ENCODE measurements around the gene PRR7.

DNA sequence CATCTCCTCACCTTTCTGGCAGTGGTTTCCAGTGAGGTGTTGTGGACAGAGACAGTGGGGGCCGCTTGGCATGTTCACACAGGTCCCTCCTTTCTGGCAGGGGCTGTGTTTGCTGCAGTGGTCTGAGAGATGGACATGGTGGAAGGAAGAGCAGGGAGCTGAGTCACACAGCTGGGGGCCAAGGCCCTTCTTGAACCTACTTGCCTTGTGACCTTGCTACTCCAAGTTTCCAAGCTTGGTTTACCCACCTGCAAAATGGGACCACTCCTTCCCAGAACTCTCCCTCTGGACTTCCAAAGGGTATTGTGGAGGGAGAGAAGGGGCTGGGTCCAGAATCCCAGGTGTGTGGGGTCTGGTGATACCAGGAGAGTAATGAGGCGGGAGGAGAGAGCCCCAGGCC is 41.3 kb upstream of the PRR7 start:
- no peak for TF ChIP-seq CTCF (conservative IDR thresholded peaks at IDR 0.05; ENCODE audit: low read depth in 2 of 2)
- TF ChIP-seq STAT1 (IDR thresholded peaks at IDR 0.05; ENCODE audit: unreplicated experiment): no peak
- TF ChIP-seq JUNB (IDR thresholded peaks at IDR 0.05; ENCODE audit: unreplicated experiment): no peak
- TF ChIP-seq EZH2 (IDR thresholded peaks at IDR 0.05; ENCODE audit: low read depth, unreplicated experiment): no peak
- TF ChIP-seq POLR2AphosphoS5 (IDR thresholded peaks at IDR 0.05; ENCODE audit: low read depth): no peak
- TF ChIP-seq REST (IDR thresholded peaks at IDR 0.05; ENCODE audit: unreplicated experiment): no peak
- no peak for TF ChIP-seq CREB1 (CRISPR knock-in tag; IDR thresholded peaks at IDR 0.05; ENCODE audit: low read depth)
- TF ChIP-seq ZNF114 (CRISPR knock-in tag; IDR thresholded peaks at IDR 0.05): no peak
- no peak for TF ChIP-seq EZH2phosphoT487 (IDR thresholded peaks at IDR 0.05; ENCODE audit: unreplicated experiment)
- no peak for TF ChIP-seq NANOG (IDR thresholded peaks at IDR 0.05; ENCODE audit: borderline replicate concordance)
- TF ChIP-seq ZNF331 (CRISPR knock-in tag; IDR thresholded peaks at IDR 0.05; ENCODE audit: low read depth): no peak
- TF ChIP-seq, protein P1, sequence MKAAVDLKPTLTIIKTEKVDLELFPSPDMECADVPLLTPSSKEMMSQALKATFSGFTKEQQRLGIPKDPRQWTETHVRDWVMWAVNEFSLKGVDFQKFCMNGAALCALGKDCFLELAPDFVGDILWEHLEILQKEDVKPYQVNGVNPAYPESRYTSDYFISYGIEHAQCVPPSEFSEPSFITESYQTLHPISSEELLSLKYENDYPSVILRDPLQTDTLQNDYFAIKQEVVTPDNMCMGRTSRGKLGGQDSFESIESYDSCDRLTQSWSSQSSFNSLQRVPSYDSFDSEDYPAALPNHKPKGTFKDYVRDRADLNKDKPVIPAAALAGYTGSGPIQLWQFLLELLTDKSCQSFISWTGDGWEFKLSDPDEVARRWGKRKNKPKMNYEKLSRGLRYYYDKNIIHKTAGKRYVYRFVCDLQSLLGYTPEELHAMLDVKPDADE (IDR thresholded peaks at IDR 0.05): no peak
- TF ChIP-seq, protein P2, sequence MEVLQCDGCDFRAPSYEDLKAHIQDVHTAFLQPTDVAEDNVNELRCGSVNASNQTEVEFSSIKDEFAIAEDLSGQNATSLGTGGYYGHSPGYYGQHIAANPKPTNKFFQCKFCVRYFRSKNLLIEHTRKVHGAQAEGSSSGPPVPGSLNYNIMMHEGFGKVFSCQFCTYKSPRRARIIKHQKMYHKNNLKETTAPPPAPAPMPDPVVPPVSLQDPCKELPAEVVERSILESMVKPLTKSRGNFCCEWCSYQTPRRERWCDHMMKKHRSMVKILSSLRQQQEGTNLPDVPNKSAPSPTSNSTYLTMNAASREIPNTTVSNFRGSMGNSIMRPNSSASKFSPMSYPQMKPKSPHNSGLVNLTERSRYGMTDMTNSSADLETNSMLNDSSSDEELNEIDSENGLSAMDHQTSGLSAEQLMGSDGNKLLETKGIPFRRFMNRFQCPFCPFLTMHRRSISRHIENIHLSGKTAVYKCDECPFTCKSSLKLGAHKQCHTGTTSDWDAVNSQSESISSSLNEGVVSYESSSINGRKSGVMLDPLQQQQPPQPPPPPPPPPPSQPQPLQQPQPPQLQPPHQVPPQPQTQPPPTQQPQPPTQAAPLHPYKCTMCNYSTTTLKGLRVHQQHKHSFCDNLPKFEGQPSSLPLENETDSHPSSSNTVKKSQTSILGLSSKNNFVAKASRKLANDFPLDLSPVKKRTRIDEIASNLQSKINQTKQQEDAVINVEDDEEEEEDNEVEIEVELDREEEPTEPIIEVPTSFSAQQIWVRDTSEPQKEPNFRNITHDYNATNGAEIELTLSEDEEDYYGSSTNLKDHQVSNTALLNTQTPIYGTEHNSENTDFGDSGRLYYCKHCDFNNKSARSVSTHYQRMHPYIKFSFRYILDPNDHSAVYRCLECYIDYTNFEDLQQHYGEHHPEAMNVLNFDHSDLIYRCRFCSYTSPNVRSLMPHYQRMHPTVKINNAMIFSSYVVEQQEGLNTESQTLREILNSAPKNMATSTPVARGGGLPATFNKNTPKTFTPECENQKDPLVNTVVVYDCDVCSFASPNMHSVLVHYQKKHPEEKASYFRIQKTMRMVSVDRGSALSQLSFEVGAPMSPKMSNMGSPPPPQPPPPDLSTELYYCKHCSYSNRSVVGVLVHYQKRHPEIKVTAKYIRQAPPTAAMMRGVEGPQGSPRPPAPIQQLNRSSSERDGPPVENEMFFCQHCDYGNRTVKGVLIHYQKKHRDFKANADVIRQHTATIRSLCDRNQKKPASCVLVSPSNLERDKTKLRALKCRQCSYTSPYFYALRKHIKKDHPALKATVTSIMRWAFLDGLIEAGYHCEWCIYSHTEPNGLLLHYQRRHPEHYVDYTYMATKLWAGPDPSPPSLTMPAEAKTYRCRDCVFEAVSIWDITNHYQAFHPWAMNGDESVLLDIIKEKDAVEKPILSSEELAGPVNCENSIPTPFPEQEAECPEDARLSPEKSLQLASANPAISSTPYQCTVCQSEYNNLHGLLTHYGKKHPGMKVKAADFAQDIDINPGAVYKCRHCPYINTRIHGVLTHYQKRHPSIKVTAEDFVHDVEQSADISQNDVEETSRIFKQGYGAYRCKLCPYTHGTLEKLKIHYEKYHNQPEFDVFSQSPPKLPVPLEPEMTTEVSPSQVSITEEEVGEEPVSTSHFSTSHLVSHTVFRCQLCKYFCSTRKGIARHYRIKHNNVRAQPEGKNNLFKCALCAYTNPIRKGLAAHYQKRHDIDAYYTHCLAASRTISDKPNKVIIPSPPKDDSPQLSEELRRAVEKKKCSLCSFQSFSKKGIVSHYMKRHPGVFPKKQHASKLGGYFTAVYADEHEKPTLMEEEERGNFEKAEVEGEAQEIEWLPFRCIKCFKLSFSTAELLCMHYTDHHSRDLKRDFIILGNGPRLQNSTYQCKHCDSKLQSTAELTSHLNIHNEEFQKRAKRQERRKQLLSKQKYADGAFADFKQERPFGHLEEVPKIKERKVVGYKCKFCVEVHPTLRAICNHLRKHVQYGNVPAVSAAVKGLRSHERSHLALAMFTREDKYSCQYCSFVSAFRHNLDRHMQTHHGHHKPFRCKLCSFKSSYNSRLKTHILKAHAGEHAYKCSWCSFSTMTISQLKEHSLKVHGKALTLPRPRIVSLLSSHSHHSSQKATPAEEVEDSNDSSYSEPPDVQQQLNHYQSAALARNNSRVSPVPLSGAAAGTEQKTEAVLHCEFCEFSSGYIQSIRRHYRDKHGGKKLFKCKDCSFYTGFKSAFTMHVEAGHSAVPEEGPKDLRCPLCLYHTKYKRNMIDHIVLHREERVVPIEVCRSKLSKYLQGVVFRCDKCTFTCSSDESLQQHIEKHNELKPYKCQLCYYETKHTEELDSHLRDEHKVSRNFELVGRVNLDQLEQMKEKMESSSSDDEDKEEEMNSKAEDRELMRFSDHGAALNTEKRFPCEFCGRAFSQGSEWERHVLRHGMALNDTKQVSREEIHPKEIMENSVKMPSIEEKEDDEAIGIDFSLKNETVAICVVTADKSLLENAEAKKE (CRISPR knock-in tag; IDR thresholded peaks at IDR 0.05): no peak

Measured in GM23338 (cell line).